Stomach smooth muscle (tissue), 2 donors: Measurements from ENCODE around the gene SNX2.

ENCODE experiments used
- H3K27ac ChIP-seq: one replicate; pipeline ENCODE4 v1.7.0; 2013; ENCODE audit warnings: mild to moderate bottlenecking, low read length, inconsistent platforms
- H3K27me3 ChIP-seq, 2 donors: one replicate each; pipeline ENCODE4 v1.7.0; 2013; ENCODE audit warnings: low read length in 2 of 2; ENCODE audit not compliant: insufficient read depth in 2 of 2, control insufficient read depth in 1 of 2
- H3K36me3 ChIP-seq, 2 donors: one replicate each; pipeline ENCODE4 v1.7.0; 2013; ENCODE audit warnings: low read length in 2 of 2; ENCODE audit not compliant: control insufficient read depth in 2 of 2, insufficient read depth in 2 of 2
- H3K4me1 ChIP-seq: one replicate; pipeline ENCODE4 v1.7.0; 2013; ENCODE audit warnings: low read length; ENCODE audit not compliant: control insufficient read depth, insufficient read depth
- H3K4me3 ChIP-seq, 2 donors: one replicate each; pipeline ENCODE4 v1.7.0; 2013; ENCODE audit warnings: low read length in 2 of 2
- H3K9ac ChIP-seq, 2 donors: one replicate each; pipeline ENCODE4 v1.7.0; 2013; ENCODE audit warnings: low read length in 2 of 2, mild to moderate bottlenecking in 1 of 2
- H3K9me3 ChIP-seq, 2 donors: one replicate each; pipeline ENCODE4 v1.7.0; 2013; ENCODE audit warnings: low read length in 2 of 2; ENCODE audit not compliant: control insufficient read depth in 2 of 2
- donor health status: healthy.
- donor health status: Pancreatic carcinoma.

The SNX2 gene, protein sequence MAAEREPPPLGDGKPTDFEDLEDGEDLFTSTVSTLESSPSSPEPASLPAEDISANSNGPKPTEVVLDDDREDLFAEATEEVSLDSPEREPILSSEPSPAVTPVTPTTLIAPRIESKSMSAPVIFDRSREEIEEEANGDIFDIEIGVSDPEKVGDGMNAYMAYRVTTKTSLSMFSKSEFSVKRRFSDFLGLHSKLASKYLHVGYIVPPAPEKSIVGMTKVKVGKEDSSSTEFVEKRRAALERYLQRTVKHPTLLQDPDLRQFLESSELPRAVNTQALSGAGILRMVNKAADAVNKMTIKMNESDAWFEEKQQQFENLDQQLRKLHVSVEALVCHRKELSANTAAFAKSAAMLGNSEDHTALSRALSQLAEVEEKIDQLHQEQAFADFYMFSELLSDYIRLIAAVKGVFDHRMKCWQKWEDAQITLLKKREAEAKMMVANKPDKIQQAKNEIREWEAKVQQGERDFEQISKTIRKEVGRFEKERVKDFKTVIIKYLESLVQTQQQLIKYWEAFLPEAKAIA

DNA sequence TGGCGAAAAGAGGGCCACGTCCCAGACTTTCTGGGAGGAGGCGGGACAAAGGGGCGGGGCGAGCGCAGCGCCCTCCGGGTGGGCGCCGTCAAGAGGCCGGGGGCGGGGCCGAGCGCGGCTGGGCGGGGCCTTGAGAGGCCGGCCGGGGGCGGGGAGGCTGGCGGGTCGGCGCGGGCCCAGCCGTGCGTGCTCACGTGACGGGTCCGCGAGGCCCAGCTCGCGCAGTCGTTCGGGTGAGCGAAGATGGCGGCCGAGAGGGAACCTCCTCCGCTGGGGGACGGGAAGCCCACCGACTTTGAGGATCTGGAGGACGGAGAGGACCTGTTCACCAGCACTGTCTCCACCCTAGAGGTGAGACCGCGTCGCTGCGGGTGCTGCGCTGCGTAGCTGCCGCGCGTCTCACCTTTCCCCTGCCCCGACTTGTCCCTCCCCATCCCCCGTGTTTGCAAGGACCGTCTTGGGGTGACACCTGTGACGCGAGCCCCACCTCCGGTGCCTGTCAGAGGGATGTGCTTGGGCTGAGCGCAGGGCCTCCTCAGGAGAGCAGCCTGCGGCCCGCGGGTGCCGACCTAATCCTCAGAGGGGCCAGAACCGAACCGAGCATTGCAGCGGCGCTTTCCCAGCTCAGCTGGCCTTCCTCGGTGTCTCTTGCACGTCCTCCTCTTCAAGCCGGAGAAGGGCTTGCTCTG, at the start of gene SNX2:
TSS of gene SNX2 (plus strand) at position 220 of the 689 bp plus-strand sequence. CDS start at position 244, 24 bp downstream.
- peak within 1 kb of the TSS; percentile 69 for H3K27ac ChIP-seq
- peaks cover 3% of the 10 kb centered on the region for H3K4me1 ChIP-seq
- no peaks in the 10 kb centered on the region for H3K9me3 ChIP-seq
- H3K4me3 ChIP-seq = peak within 1 kb of the TSS; percentile 89 to 92
- H3K9ac ChIP-seq = peak within 1 kb of the TSS; percentile 81 to 89
- no peaks in the 10 kb centered on the region for H3K27me3 ChIP-seq
- no peaks in the 10 kb centered on the region for H3K36me3 ChIP-seq

DNA sequence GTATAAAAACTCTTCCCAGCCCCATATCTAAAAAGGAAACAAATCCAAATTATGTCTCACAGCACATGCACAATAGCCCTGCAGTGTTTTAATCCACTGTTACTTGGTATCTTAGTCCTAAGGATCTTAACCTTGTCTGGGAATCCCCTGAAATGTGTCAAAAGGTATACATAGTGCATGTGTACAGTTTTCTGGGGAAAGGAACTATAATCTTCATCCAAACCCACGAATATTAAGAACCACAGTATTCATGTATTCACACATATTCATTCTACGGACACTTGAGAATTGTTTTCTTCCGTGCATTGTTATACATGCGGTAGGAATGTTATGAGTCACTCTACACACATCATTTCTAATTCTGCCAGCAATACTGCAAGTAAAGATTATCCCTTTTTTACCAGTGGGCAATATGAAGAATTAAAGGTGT, 47.8 kb upstream of the SNX2 start:
- H3K9ac ChIP-seq = no peak overlapping the region
- no peak overlapping the region for H3K4me3 ChIP-seq
- no peaks in the 10 kb centered on the region for H3K9me3 ChIP-seq

DNA sequence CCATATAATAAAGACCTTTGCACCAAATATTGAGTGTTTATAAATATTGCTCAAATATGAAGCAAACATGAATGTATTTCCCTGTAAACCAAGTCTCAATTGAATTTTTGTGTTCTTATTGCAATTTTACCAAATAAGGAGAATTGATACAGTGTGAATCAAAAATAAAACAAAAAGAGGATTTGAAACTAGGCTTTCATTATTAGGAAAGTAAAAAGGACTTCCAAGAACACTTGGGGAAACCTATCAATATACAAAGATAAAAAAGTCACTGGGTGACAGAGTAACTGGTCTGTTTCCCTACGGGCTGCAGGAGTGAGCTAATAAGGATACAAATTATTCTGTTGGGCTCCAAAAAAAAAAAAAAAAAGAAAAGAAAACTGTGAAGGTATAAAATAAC, 44.8 kb upstream of the SNX2 start:
- Histone ChIP-seq H3K36me3 (no peaks in the 10 kb centered on the region), H3K27me3 (no peaks in the 10 kb centered on the region), H3K9me3 (peaks cover 0 to 1% of the 10 kb centered on the region in 2 donors), H3K27ac (no peak overlapping the region), H3K4me3 (no peak overlapping the region), H3K4me1 (no peaks in the 10 kb centered on the region), H3K9ac (no peak overlapping the region)

More for the DNA sequence above, 47.8 kb upstream of the SNX2 start:
- H3K4me1 ChIP-seq = no peaks in the 10 kb centered on the region
- H3K27ac ChIP-seq = no peak overlapping the region
- H3K27me3 ChIP-seq = no peaks in the 10 kb centered on the region
- no peaks in the 10 kb centered on the region for H3K36me3 ChIP-seq

DNA sequence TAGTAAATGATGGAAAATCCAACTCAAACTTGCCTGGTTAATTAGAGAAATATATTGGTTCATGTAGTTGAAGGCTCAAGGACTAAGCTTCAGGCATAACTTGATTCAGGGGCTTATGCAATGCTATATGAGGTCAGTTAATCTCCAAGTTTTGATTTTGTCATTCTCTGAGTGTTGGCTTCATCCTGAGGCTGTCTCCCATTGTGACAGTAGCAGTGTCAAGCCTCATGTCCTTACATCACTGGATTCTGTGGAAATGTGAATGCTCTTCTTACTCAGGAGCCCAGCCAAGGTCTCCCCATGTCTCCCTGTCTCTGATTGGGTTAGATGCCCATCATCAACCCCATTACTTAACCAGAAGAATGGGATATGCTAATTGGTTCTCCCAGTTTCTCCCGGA, 44.4 kb upstream of the SNX2 start:
- H3K27me3 ChIP-seq = no peaks in the 10 kb centered on the region
- H3K9ac ChIP-seq = no peak overlapping the region
- H3K4me1 ChIP-seq = no peaks in the 10 kb centered on the region
- H3K9me3 ChIP-seq = peaks cover 0 to 3% of the 10 kb centered on the region in 2 donors
- H3K36me3 ChIP-seq = no peaks in the 10 kb centered on the region
- no peak overlapping the region for H3K27ac ChIP-seq
- H3K4me3 ChIP-seq = no peak overlapping the region

DNA sequence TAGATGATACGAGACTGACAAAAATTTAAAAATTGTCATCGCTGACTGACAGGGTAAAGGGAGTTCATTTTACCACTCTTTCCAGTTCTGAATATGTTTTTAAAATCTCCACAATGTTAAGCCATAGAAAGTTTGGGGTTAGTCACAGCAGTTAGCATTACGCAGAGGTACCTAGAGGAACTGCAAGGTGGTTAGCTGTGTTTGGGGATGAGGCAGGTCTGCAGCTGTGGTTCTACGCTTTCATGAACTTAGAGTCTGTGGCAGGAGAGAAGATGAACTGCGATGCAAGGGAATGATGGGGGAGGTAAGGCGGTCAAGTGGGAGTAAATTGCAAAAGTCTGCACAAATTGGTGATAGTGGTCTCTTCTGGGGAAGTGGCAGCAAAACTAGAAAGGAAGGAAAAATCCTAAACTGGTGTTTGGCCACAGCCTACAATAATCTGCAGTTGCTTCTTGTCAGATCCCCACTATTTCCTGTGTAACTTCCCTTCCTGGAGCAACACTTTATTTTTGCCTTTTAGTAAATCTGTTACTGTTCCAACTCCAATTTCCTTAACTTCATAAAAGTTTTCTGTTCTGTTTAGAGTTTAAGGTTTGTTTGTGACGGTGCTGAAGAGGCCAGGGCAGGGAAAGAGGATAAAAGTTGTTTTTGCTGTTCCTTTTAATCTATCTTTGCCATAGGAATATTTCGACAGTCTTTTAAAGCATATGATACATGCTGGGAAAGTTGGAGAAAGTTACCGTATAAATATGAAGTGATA, 38.6 kb upstream of the SNX2 start:
- Histone ChIP-seq H3K9me3 (peaks cover 0 to 3% of the 10 kb centered on the region in 2 donors), H3K27ac (no peak overlapping the region), H3K36me3 (no peaks in the 10 kb centered on the region), H3K4me3 (no peak overlapping the region), H3K4me1 (no peaks in the 10 kb centered on the region), H3K27me3 (no peaks in the 10 kb centered on the region), H3K9ac (no peak overlapping the region)

DNA sequence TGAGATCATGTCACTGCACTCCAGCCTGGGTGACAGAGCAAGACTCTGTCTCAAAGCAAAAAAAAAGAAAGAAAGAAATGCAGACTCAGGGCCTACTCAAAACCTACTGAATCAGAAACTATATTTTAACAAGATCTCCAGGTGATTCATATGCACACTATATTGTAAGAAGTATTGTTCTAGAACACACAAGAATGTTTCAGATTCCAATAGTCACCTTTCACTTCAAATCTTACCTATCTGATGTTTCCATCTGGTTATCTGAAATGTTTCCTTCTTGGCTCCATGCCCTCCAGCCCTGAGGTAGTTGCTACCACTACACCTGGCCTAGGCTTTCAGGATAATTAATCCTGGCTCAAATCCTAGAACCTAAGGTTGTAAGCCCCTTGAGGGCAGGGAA, 36.8 kb upstream of the SNX2 start:
- Histone ChIP-seq H3K36me3 (no peaks in the 10 kb centered on the region), H3K9me3 (peaks cover 0 to 3% of the 10 kb centered on the region in 2 donors), H3K27me3 (no peaks in the 10 kb centered on the region), H3K9ac (no peak overlapping the region), H3K4me3 (no peak overlapping the region), H3K27ac (no peak overlapping the region), H3K4me1 (no peaks in the 10 kb centered on the region)

DNA sequence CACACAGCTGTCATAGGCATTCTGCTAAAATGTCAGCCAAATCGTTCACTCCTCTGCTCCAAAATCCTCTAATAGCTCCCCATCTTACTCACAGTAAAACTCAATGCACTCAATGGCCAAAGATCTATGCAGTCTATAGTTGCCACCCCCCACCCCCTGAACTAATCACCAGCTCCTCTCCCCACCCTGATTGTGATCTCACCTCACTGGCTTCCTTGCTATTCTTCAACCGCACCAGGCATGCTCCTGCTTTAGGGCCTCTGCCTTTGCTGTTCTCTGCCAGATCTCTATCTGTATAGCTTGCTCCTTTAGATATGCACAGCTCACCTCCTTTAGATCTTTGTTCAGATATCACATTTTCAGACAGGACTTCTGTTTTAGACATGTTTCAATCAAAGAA, 33.2 kb upstream of the SNX2 start:
- Histone ChIP-seq H3K9ac (no peak overlapping the region), H3K36me3 (no peaks in the 10 kb centered on the region), H3K4me1 (no peaks in the 10 kb centered on the region), H3K27me3 (no peaks in the 10 kb centered on the region), H3K9me3 (no peaks in the 10 kb centered on the region), H3K27ac (no peak overlapping the region), H3K4me3 (no peak overlapping the region)

DNA sequence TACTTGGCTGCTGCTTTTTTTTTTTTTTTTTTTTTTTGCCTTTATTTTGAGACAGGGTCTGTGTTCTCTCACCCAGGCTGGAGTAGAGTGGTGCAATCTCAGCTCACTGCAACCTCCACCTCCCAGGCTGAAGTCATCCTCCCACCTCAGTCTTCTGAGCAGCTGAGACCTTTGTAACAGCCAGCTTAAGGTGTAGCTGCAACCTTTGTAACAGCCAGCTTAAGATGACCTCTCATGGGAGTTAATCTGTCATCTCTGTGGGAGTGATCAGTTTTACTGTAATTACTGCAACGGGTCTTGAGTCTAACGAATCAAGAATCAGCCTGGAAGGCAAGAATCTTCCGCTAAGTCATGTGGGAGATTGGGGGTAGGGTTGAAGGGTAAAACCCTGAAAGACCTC, 31.6 kb upstream of the SNX2 start:
- Histone ChIP-seq H3K4me1 (no peaks in the 10 kb centered on the region), H3K9me3 (no peaks in the 10 kb centered on the region), H3K27ac (no peak overlapping the region), H3K27me3 (no peaks in the 10 kb centered on the region), H3K9ac (no peak overlapping the region), H3K36me3 (no peaks in the 10 kb centered on the region), H3K4me3 (no peak overlapping the region)

DNA sequence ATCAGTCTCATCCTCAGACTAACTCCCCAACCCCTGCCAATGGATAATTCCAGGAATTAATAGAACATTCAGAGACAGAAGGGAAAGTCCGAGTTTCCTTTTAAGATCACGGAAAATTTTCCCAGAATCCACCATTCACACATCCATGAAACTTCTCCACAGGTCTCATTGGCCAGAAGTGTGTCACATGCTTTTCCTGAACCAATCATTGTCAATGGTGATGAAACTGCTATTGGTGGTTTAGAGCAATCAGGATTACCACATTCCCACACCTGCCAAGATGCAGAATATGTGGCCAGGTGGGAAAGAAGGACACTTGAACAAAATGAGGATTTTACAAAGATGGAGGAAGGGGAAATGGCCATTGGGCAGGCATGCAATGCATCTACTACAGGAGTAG, 29.3 kb upstream of the SNX2 start:
- H3K4me1 ChIP-seq = no peaks in the 10 kb centered on the region
- H3K27ac ChIP-seq = no peak overlapping the region
- no peaks in the 10 kb centered on the region for H3K36me3 ChIP-seq
- no peaks in the 10 kb centered on the region for H3K27me3 ChIP-seq
- no peak overlapping the region for H3K9ac ChIP-seq
- no peaks in the 10 kb centered on the region for H3K9me3 ChIP-seq
- H3K4me3 ChIP-seq = no peak overlapping the region

DNA sequence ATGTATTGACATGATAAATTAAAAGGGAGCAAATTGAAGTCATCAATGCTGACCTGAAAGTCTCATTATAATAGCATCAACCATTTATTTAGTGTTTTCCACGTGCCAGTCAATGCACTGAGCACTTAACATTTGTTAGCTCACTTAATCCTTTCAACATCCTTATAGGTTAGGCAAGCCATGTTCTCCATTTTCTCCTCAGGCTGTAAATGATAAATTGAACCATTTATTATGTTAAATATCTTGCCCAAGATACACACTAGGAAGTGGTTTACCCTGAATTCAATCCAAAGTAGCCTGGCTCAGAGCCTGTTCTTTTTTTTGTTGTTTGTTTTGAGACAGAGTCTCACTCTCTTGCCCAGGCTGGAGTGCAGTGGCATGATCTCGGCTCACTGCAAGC, 25.0 kb upstream of the SNX2 start:
- H3K9ac ChIP-seq = no peak overlapping the region
- H3K4me3 ChIP-seq = no peak overlapping the region
- no peaks in the 10 kb centered on the region for H3K27me3 ChIP-seq
- no peaks in the 10 kb centered on the region for H3K4me1 ChIP-seq
- no peaks in the 10 kb centered on the region for H3K9me3 ChIP-seq
- H3K36me3 ChIP-seq = no peaks in the 10 kb centered on the region
- H3K27ac ChIP-seq = no peak overlapping the region
